NCI-H187 (cell line): Measurements from ENCODE around the gene CDSN.
A peak's percentile ranks its signal among the peaks of the same experiment; 100 is the strongest.
"Not testable (repeated sequence)": the region's sequence is repeated elsewhere in the genome, so short reads cannot be mapped to it uniquely, and the experiment has no call there.

ENCODE experiments used
- DNase-seq, 2 experiments: peaks; one replicate each; lab custom pipeline; 2025; lab: John Stamatoyannopoulos, UW

CDSN gene

GRCh38 chr6:31120151-31120915 is at the start of gene CDSN:
Gene CDSN (minus strand): TSS chr6:31120446. CDS start chr6:31120419, 27 bp downstream.
- DNase-seq = no peak

- DNase-seq = no peak
Observed at GRCh38 chr6:31169123-31169857, 49.0 kb upstream of the CDSN start.

- DNase-seq = no peak
Observed at GRCh38 chr6:31168606-31169005, 48.4 kb upstream of the CDSN start.

- DNase-seq = no peak
Observed at GRCh38 chr6:31165986-31166385, 45.7 kb upstream of the CDSN start.

- DNase-seq = not testable (repeated sequence)
Observed at GRCh38 chr6:31165064-31165832, 45.0 kb upstream of the CDSN start.

- not testable (repeated sequence) for DNase-seq
Observed at GRCh38 chr6:31164475-31165063, 44.3 kb upstream of the CDSN start.

- DNase-seq = no peak
Observed at GRCh38 chr6:31163922-31164321, 43.7 kb upstream of the CDSN start.

GRCh38 chr6:31162463-31163165 is 42.4 kb upstream of the CDSN start:
- DNase-seq = no peak

- no peak for DNase-seq
Observed at GRCh38 chr6:31161216-31162126, 41.2 kb upstream of the CDSN start.

GRCh38 chr6:31158863-31159855 is 38.9 kb upstream of the CDSN start:
- no peak for DNase-seq

GRCh38 chr6:31158140-31158862 is 38.1 kb upstream of the CDSN start, which contains the start of gene TCF19:
Gene TCF19 (plus strand): TSS chr6:31158589. CDS start chr6:31159470, 881 bp downstream.
- peak; percentile 94 to 95 for DNase-seq

- DNase-seq = no peak
Observed at GRCh38 chr6:31157513-31158139, 37.4 kb upstream of the CDSN start, which contains the start of gene CCHCR1. Gene CCHCR1 (minus strand): TSS chr6:31157802. CDS start chr6:31157600, 202 bp downstream.

- no peak for DNase-seq
Observed at GRCh38 chr6:31156641-31157040, 36.4 kb upstream of the CDSN start.

- DNase-seq = no peak
Observed at GRCh38 chr6:31154436-31154835, 34.2 kb upstream of the CDSN start.

GRCh38 chr6:31152781-31153180 is 32.5 kb upstream of the CDSN start:
- DNase-seq = no peak

- no peak for DNase-seq
Observed at GRCh38 chr6:31149827-31150447, 29.7 kb upstream of the CDSN start.

GRCh38 chr6:31145386-31145785 is 25.1 kb upstream of the CDSN start:
- no peak for DNase-seq
